Measurements from ENCODE around the gene TBC1D4. TPM values are rescaled to one million over a fixed set of nuclear protein-coding genes. Genes with fewer than 3 reads are reported as not detected.

Gene TBC1D4
- total RNA-seq, 1 experiment from 2014 or later: 15.4 TPM

- DNase-seq: no peak
- Mint-ChIP-seq H3K9me3 (ENCODE audit: low read depth, unreplicated experiment) (no peaks in the 10 kb centered on the region), H3K4me3 (ENCODE audit: low read depth, unreplicated experiment) (no peak overlapping the region), H3K27ac (ENCODE audit: unreplicated experiment) (no peak overlapping the region), H3K27me3 (ENCODE audit: unreplicated experiment) (no peaks in the 10 kb centered on the region), H3K36me3 (ENCODE audit: insufficient read depth, unreplicated experiment) (peaks cover 6% of the 10 kb centered on the region), H3K4me1 (ENCODE audit: low read depth, unreplicated experiment) (peaks cover 10% of the 10 kb centered on the region)
- BruUV-seq (replicated peaks): no TSS peak
- TF ChIP-seq CTCF (IDR thresholded peaks at IDR 0.05; ENCODE audit: unreplicated experiment): no peak
- CTCF ChIA-PET: interaction anchor here (0.7 kb wide), 2 partner anchors 29 to 789 kb away, joined by 3 to 6 read pairs; no protein-coding TSS in a partner anchor
- intact Hi-C loops (cut with micrococcal nuclease; ENCODE audit: unreplicated experiment): no loop called here
Measured at GRCh38 chr13:75414036-75414827, 67.7 kb downstream of the TBC1D4 start.

GRCh38 chr13:75411924-75412537 lies 69.9 kb downstream of the TBC1D4 start:
- CTCF ChIA-PET: no interaction called here
- Mint-ChIP-seq H3K4me1 (ENCODE audit: low read depth, unreplicated experiment) (peaks cover 5% of the 10 kb centered on the region), H3K9me3 (ENCODE audit: low read depth, unreplicated experiment) (no peaks in the 10 kb centered on the region), H3K27me3 (ENCODE audit: unreplicated experiment) (no peaks in the 10 kb centered on the region), H3K4me3 (ENCODE audit: low read depth, unreplicated experiment) (no peak overlapping the region), H3K27ac (ENCODE audit: unreplicated experiment) (no peak overlapping the region), H3K36me3 (ENCODE audit: insufficient read depth, unreplicated experiment) (peaks cover 3% of the 10 kb centered on the region)
- DNase-seq: no peak
- BruUV-seq (replicated peaks): no TSS peak
- no peak for TF ChIP-seq CTCF (IDR thresholded peaks at IDR 0.05; ENCODE audit: unreplicated experiment)
- intact Hi-C loops (cut with micrococcal nuclease; ENCODE audit: unreplicated experiment): no loop called here

GRCh38 chr13:75410207-75410606 lies 71.8 kb downstream of the TBC1D4 start:
- no TSS peak for BruUV-seq (replicated peaks)
- no peaks in the 10 kb centered on the region for H3K4me1 Mint-ChIP-seq (ENCODE audit: low read depth, unreplicated experiment)
- TF ChIP-seq CTCF (IDR thresholded peaks at IDR 0.05; ENCODE audit: unreplicated experiment): no peak
- no peaks in the 10 kb centered on the region for H3K27me3 Mint-ChIP-seq (ENCODE audit: unreplicated experiment)
- H3K27ac Mint-ChIP-seq (ENCODE audit: unreplicated experiment): no peak overlapping the region
- DNase-seq: no peak
- intact Hi-C loops (cut with micrococcal nuclease; ENCODE audit: unreplicated experiment): no loop called here
- no peaks in the 10 kb centered on the region for H3K36me3 Mint-ChIP-seq (ENCODE audit: insufficient read depth, unreplicated experiment)
- H3K9me3 Mint-ChIP-seq (ENCODE audit: low read depth, unreplicated experiment): no peaks in the 10 kb centered on the region
- no peak overlapping the region for H3K4me3 Mint-ChIP-seq (ENCODE audit: low read depth, unreplicated experiment)
- CTCF ChIA-PET: no interaction called here

- no peaks in the 10 kb centered on the region for H3K27me3 Mint-ChIP-seq (ENCODE audit: unreplicated experiment)
- no peaks in the 10 kb centered on the region for H3K9me3 Mint-ChIP-seq (ENCODE audit: low read depth, unreplicated experiment)
- H3K36me3 Mint-ChIP-seq (ENCODE audit: insufficient read depth, unreplicated experiment): no peaks in the 10 kb centered on the region
- no peak for TF ChIP-seq CTCF (IDR thresholded peaks at IDR 0.05; ENCODE audit: unreplicated experiment)
- CTCF ChIA-PET: no interaction called here
- no peak overlapping the region for H3K4me3 Mint-ChIP-seq (ENCODE audit: low read depth, unreplicated experiment)
- H3K4me1 Mint-ChIP-seq (ENCODE audit: low read depth, unreplicated experiment): no peaks in the 10 kb centered on the region
- intact Hi-C loops (cut with micrococcal nuclease; ENCODE audit: unreplicated experiment): no loop called here
- BruUV-seq (replicated peaks): no TSS peak
- DNase-seq: no peak
- H3K27ac Mint-ChIP-seq (ENCODE audit: unreplicated experiment): no peak overlapping the region
Measured at GRCh38 chr13:75407998-75408397, 74.0 kb downstream of the TBC1D4 start.
